IMR-90 (cell line): ENCODE data around the gene PROKR2. TPM values are rescaled to one million over a fixed set of nuclear protein-coding genes. Genes with fewer than 3 reads are reported as not detected.
A peak's percentile ranks its signal among the peaks of the same experiment; 100 is the strongest.

ENCODE experiments used
- ATAC-seq: fragments of 200-7000 bp; cut with Tn5 transposase; 2 replicates; pipeline ENCODE4 v1.9.1; 2020; ENCODE audit warnings: low read depth, mild to moderate bottlenecking, moderate library complexity
- BruUV-seq: library from RNA; stranded (reverse); fragments of 400-500 nt; replicated peaks from 2 replicates; lab custom pipeline; 2021; lab: Mats Ljungman, UMichigan
- CTCF ChIA-PET: fragments of 300-600 bp; formaldehyde crosslinking; extraction: SDS; loops from one replicate; lab custom pipeline; 2021; ENCODE audit warnings: antibody characterized with exemption; lab: Yijun Ruan, JAX
- POLR2A ChIA-PET: fragments of 300-600 bp; sonication (Branson Sonifier 250); formaldehyde crosslinking; loops from one replicate; lab custom pipeline; 2022; ENCODE audit warnings: antibody characterized with exemption; ENCODE audit not compliant: unreplicated experiment; lab: Charles Lee
- DNase-seq: peaks from one replicate; pipeline ENCODE4 v3.0.0; 2013
- H2AFZ ChIP-seq: replicated peaks from 2 replicates; pipeline ENCODE3; 2013; ENCODE audit warnings: low read length, mild to moderate bottlenecking; ENCODE audit not compliant: poor library complexity
- H2AK5ac ChIP-seq: 2 replicates; pipeline ENCODE4 v1.6.1; 2013; ENCODE audit warnings: low read depth, low read length, inconsistent platforms
- H2AK9ac ChIP-seq: replicated peaks from 2 replicates; pipeline ENCODE3; 2013; ENCODE audit warnings: mild to moderate bottlenecking, low read depth, low read length, moderate library complexity; ENCODE audit not compliant: poor library complexity
- H2BK120ac ChIP-seq: 2 replicates; pipeline ENCODE4 v1.6.1; 2013; ENCODE audit warnings: low read depth, low read length, inconsistent platforms
- H2BK15ac ChIP-seq: 3 replicates; pipeline ENCODE4 v1.6.1; 2013; ENCODE audit warnings: low read depth, low read length, inconsistent platforms
- H2BK20ac ChIP-seq: 2 replicates; pipeline ENCODE4 v1.6.1; 2013; ENCODE audit warnings: low read depth, mild to moderate bottlenecking, inconsistent platforms, low read length, moderate library complexity
- H2BK5ac ChIP-seq: 2 replicates; pipeline ENCODE4 v1.6.1; 2013; ENCODE audit warnings: mild to moderate bottlenecking, low read depth, low read length, inconsistent platforms; ENCODE audit not compliant: poor library complexity, severe bottlenecking
- H3K14ac ChIP-seq: replicated peaks from 2 replicates; pipeline ENCODE4 v1.6.1; 2013; ENCODE audit warnings: low read depth, low read length, inconsistent platforms
- H3K18ac ChIP-seq: 2 replicates; pipeline ENCODE4 v1.6.1; 2013; ENCODE audit warnings: low read depth, low read length, control low read depth
- H3K23ac ChIP-seq: 2 replicates; pipeline ENCODE4 v1.6.1; 2013; ENCODE audit warnings: low read depth, low read length, inconsistent platforms
- H3K27ac ChIP-seq: 2 replicates; pipeline ENCODE4 v1.5.1; 2013; ENCODE audit warnings: mild to moderate bottlenecking, control low read depth, low read length; ENCODE audit not compliant: insufficient read depth
- H3K27me3 ChIP-seq: 2 replicates; pipeline ENCODE4 v1.6.1; 2013; ENCODE audit warnings: low read length; ENCODE audit not compliant: control insufficient read depth, insufficient read depth
- H3K36me3 ChIP-seq: 2 replicates; pipeline ENCODE4 v1.6.1; 2013; ENCODE audit warnings: low read length, mixed read lengths; ENCODE audit not compliant: control insufficient read depth, insufficient read depth
- H3K4ac ChIP-seq: 2 replicates; pipeline ENCODE4 v1.6.1; 2013; ENCODE audit warnings: low read depth, low read length, inconsistent platforms
- H3K4me1 ChIP-seq: 2 replicates; pipeline ENCODE4 v1.6.1; 2013; ENCODE audit warnings: low read length, mixed read lengths; ENCODE audit not compliant: control insufficient read depth, insufficient read depth
- H3K4me2 ChIP-seq: 2 replicates; pipeline ENCODE4 v1.6.1; 2013; ENCODE audit warnings: low read depth, mild to moderate bottlenecking, control low read depth, low read length, moderate library complexity
- H3K4me3 ChIP-seq: 2 replicates; pipeline ENCODE4 v1.5.1; 2013; ENCODE audit warnings: low read depth, mild to moderate bottlenecking, control low read depth, low read length, moderate library complexity; ENCODE audit not compliant: insufficient read depth
- H3K56ac ChIP-seq: 2 replicates; pipeline ENCODE4 v1.6.1; 2013; ENCODE audit warnings: low read length, inconsistent platforms; ENCODE audit not compliant: insufficient read depth; ENCODE audit errors: extremely low read depth
- H3K79me1 ChIP-seq, 2 experiments: 2 replicates each; pipeline ENCODE4 v1.6.1; 2013; ENCODE audit warnings: low read length in 2 of 2, inconsistent platforms in 1 of 2, low read depth in 1 of 2
- H3K9ac ChIP-seq: 2 replicates; pipeline ENCODE4 v1.6.1; 2013; ENCODE audit warnings: low read depth, low read length, control low read depth
- H3K9me1 ChIP-seq: 2 replicates; pipeline ENCODE4 v1.6.1; 2013; ENCODE audit warnings: low read length, inconsistent platforms; ENCODE audit not compliant: insufficient read depth
- H3K9me3 ChIP-seq: 2 replicates; pipeline ENCODE4 v1.6.1; 2013; ENCODE audit warnings: low read length; ENCODE audit not compliant: control insufficient read depth, insufficient read depth
- H4K20me1 ChIP-seq: 2 replicates; pipeline ENCODE4 v1.6.1; 2013; ENCODE audit warnings: low read length, inconsistent platforms; ENCODE audit not compliant: insufficient read depth
- H4K5ac ChIP-seq: 2 replicates; pipeline ENCODE4 v1.6.1; 2013; ENCODE audit warnings: mild to moderate bottlenecking, low read depth, low read length, control low read depth
- H4K8ac ChIP-seq, 2 experiments: 2 replicates each; pipeline ENCODE4 v1.6.1; 2013; ENCODE audit warnings: low read depth in 2 of 2, low read length in 2 of 2, control low read depth in 1 of 2, inconsistent platforms in 1 of 2
- H4K91ac ChIP-seq: 2 replicates; pipeline ENCODE4 v1.6.1; 2013; ENCODE audit warnings: low read depth, low read length, inconsistent platforms; ENCODE audit not compliant: insufficient read depth
- CHD1 ChIP-seq: IDR thresholded peaks from 2 replicates; pipeline ENCODE4 v1.6.1; 2012; ENCODE audit warnings: low read depth, low read length, improper control_type of control experiment
- MAFK ChIP-seq: IDR thresholded peaks from 2 replicates; pipeline ENCODE4 v1.6.1; 2012; ENCODE audit warnings: low read depth, low read length, improper control_type of control experiment
- MXI1 ChIP-seq: IDR thresholded peaks from 2 replicates; pipeline ENCODE4 v1.6.1; 2012; ENCODE audit warnings: low read depth, mild to moderate bottlenecking, low read length, moderate library complexity, borderline replicate concordance
- NFE2L2 ChIP-seq: fragments of 150-350 bp; IDR thresholded peaks from 2 replicates; pipeline ENCODE4 v1.6.1; 2016; ENCODE audit warnings: low read depth, mild to moderate bottlenecking, low read length
- POLR2A ChIP-seq: IDR thresholded peaks from 2 replicates; pipeline ENCODE4 v1.6.1; 2012; ENCODE audit warnings: mild to moderate bottlenecking, low read depth, low read length
- RCOR1 ChIP-seq: IDR thresholded peaks from 2 replicates; pipeline ENCODE4 v1.6.1; 2012; ENCODE audit warnings: mild to moderate bottlenecking, low read length, improper control_type of control experiment; ENCODE audit not compliant: insufficient replicate concordance
- WGBS, 2 experiments: methylation state at CpG; one replicate each; pipeline versions ENCODE4 v1.1.5 to v1.1.7; 2013; ENCODE audit warnings: missing lambda C conversion rate in 2 of 2; ENCODE audit not compliant: insufficient read length in 1 of 2; ENCODE audit errors: extremely low coverage in 2 of 2; 5-methylcytosine and 5-hydroxymethylcytosine counted together
- dilution Hi-C: fragments of 300-500 bp; cut with HindIII; formaldehyde crosslinking; loops from one replicate; pipeline ENCODE4 v1.14.3; 2018; ENCODE audit warnings: low sequenced_read_pairs; ENCODE audit not compliant: unreplicated experiment
- in situ Hi-C: fragments of 300-500 bp; cut with MboI; formaldehyde crosslinking; loops from 3 replicates; pipeline ENCODE4 v1.14.3; 2019; ENCODE audit warnings: low sequenced_read_pairs, inconsistent platforms, mixed read lengths
- intact Hi-C: fragments of 100-400 bp; cut with micrococcal nuclease; formaldehyde crosslinking; loops from 2 replicates; pipeline ENCODE4 v1.10.0; 2022
- polyA plus RNA-seq, 3 experiments: library from polyadenylated mRNA; depleted of rRNA; stranded (reverse); fragments of >200 nt; gene quantifications; 2 replicates each; pipeline ENCODE4 v1.2.3, GENCODE V29; 2012; ENCODE audit warnings: low replicate concordance in 1 of 3
- total RNA-seq: library from RNA; depleted of rRNA; stranded (reverse); fragments of >200 nt; gene quantifications from 2 replicates; pipeline ENCODE4 v1.2.3, GENCODE V29; 2012
- TF ChIP-seq, protein P1 (sequence below): fragments of 150-350 bp; IDR thresholded peaks from 2 replicates; pipeline ENCODE4 v1.6.1; 2017; ENCODE audit warnings: mild to moderate bottlenecking, antibody characterized with exemption, low read length, low read depth

The PROKR2 gene
- total and polyA plus RNA-seq, 2 of the 4 experiments (the other 2 are of a cell fraction), result not detected

- no peak overlapping the region for H3K4ac ChIP-seq
- no peak overlapping the region for H2BK120ac ChIP-seq
- no peak overlapping the region for H3K23ac ChIP-seq
- dilution Hi-C loops, result no loop called here
- H2BK5ac ChIP-seq, result no peak overlapping the region
- no peaks in the 10 kb centered on the region for H3K36me3 ChIP-seq
- H4K91ac ChIP-seq, result no peak overlapping the region
- no peak overlapping the region for H3K56ac ChIP-seq
- H3K79me1 ChIP-seq, result no peaks in the 10 kb centered on the region
- H2AFZ ChIP-seq, result no peak overlapping the region
- no peak overlapping the region for H3K18ac ChIP-seq
- no peak overlapping the region for H3K9ac ChIP-seq
- POLR2A ChIA-PET, result no interaction called here
- no peak overlapping the region for H3K14ac ChIP-seq
- H3K27me3 ChIP-seq, result no peaks in the 10 kb centered on the region; the same call in 1 of the 2 replicates
- H3K4me2 ChIP-seq, result no peak overlapping the region
- H2AK9ac ChIP-seq, result no peak overlapping the region
- H2AK5ac ChIP-seq, result no peak overlapping the region
- H4K20me1 ChIP-seq, result no peaks in the 10 kb centered on the region
- DNase-seq, result peak; percentile 10
- WGBS, 2 experiments, result no CpG with 5 or more reads among the region's 1 CpG
- no TSS peak for BruUV-seq
- H4K8ac ChIP-seq, result no peak overlapping the region
- H2BK20ac ChIP-seq, result no peak overlapping the region
- H3K9me1 ChIP-seq, result no peaks in the 10 kb centered on the region
- no peak overlapping the region for H3K4me3 ChIP-seq
- in situ Hi-C loops, result no loop called here
- no peak overlapping the region for H2BK15ac ChIP-seq
- intact Hi-C loops, result no loop called here
- TF ChIP-seq RCOR1 (no peak), CHD1 (no peak), MXI1 (no peak), POLR2A (no peak), NFE2L2 (no peak), MAFK (no peak)
- TF ChIP-seq, protein P1, sequence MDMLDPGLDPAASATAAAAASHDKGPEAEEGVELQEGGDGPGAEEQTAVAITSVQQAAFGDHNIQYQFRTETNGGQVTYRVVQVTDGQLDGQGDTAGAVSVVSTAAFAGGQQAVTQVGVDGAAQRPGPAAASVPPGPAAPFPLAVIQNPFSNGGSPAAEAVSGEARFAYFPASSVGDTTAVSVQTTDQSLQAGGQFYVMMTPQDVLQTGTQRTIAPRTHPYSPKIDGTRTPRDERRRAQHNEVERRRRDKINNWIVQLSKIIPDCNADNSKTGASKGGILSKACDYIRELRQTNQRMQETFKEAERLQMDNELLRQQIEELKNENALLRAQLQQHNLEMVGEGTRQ, result no peak
- H3K9me3 ChIP-seq, result no peaks in the 10 kb centered on the region
- CTCF ChIA-PET, result no interaction called here
- no peaks in the 10 kb centered on the region for H3K4me1 ChIP-seq
- ATAC-seq, result no peak
- no peak overlapping the region for H3K27ac ChIP-seq
- H4K5ac ChIP-seq, result no peak overlapping the region
These were observed 6.8 kb downstream of the PROKR2 start for GRCh38 chr20:5309971-5310370.
